Occipital lobe (tissue), 2 donors: Measurements from ENCODE around the gene SAMD4B. TPM values are rescaled to one million over a fixed set of nuclear protein-coding genes. Genes with fewer than 3 reads are reported as not detected.
"Not testable (repeated sequence)": the region's sequence is repeated elsewhere in the genome, so short reads cannot be mapped to it uniquely, and the experiment has no call there.

Source experiments
- DNase-seq: peaks from one replicate; lab custom pipeline; 2025; lab: John Stamatoyannopoulos, UW
- total RNA-seq: library from RNA; depleted of rRNA; stranded (reverse); fragments of >200 nt; gene quantifications from one replicate; pipeline ENCODE4 v1.2.3, GENCODE V29; 2014

The SAMD4B gene
- total RNA-seq, 1 donor from 2014 or later, result 18.7 TPM

GRCh38 chr19:39335168-39335548 lies 7.1 kb upstream of the SAMD4B start:
- no peak for DNase-seq

- no peak for DNase-seq
Observed at GRCh38 chr19:39336483-39336882, 5.7 kb upstream of the SAMD4B start.

- DNase-seq, result no peak
Observed at GRCh38 chr19:39339674-39340073, 2.5 kb upstream of the SAMD4B start.

DNA sequence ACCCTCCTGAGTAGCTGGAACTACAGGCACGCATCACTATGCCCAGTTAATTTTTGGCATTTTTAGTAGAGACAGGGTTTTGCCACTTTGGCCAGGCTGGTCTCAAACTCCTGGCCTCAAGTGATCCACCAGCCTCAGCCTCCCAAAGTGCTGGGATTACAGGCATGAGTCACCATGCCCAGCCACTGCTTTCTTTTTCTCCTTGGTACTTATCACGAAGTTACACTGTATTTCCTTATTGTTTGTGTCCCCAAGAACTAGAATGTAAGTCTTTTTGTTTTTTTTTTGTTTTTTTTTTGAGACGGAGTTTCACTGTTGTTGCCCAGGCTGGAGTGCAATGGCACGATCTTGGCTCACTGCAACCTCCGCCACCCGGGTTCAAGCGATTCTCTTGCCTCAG lies 2.1 kb upstream of the SAMD4B start:
- DNase-seq, result not testable (repeated sequence)

GRCh38 chr19:39341129-39341718 lies 997 bp upstream of the SAMD4B start:
- DNase-seq, result peak; percentile 48

- DNase-seq, result no peak
Observed at GRCh38 chr19:39342647-39343305, 555 bp downstream of the SAMD4B start.

DNA sequence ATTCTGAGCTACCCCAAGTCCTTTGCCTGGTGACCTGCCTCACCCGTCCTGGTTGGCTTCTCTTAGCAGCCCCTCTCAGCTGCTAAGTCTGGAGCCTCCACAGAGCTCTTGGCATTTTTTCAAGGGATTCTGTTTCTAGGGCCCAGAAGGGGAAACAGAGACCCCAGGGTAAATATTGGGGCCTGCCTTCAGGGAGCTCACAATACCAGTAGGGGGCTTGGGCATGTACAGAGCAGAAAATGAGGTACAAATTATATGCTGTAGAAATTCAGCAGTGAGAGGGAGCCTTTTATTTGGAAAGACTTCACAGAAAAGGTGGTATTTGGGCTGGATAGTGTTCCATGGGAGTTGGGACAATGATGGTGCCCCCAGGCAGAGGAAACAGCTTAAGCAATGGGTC lies 3.7 kb downstream of the SAMD4B start:
- DNase-seq, result no peak

GRCh38 chr19:39347332-39348164 lies 5.3 kb downstream of the SAMD4B start:
- DNase-seq, result no peak

GRCh38 chr19:39349326-39349725 lies 7.1 kb downstream of the SAMD4B start:
- DNase-seq, result no peak

DNA sequence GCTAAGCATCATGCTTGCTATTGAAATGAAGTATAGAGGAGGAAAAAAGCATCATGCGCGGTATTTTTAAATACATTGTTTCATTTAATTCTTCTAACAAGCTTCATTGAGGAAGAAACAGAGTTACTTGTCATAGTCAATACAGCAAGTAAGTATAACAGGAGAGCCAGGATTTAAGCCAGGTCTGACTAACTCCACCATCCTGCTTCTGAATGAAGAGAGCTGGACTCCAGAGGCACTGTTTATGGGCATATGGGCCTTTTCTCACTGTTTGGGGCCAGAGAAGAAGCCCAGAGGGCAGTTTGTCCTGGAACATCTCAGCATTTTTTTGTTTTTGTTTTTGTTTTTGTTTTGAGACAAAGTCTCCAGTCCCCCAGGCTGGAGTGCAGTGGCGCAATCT lies 7.9 kb downstream of the SAMD4B start:
- no peak for DNase-seq

DNA sequence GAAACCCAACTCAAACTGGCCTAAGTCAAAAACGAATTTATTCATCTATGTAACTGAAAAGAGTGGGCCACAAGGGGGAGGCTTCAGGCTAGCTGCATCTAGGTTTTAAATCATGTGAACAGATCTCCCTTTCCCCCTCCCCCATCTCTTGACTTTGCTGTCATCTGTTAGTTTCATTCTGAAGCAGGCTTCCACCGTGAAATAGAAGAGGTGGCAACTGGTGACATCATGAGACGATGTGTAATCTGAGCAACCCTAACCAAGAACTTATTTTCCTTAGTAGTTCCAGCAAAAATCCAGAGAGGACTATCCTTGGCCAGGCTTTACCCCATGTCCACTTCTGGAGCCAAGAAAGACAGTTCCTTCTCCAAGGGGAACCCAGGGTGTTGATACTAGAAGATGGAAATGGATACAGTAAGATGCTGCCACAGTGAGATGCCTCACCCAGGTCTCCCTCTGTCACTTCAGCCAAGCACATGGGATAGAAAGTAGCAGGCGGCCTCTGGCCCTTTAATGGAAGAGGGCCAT lies 9.4 kb downstream of the SAMD4B start:
- DNase-seq, result no peak

DNA sequence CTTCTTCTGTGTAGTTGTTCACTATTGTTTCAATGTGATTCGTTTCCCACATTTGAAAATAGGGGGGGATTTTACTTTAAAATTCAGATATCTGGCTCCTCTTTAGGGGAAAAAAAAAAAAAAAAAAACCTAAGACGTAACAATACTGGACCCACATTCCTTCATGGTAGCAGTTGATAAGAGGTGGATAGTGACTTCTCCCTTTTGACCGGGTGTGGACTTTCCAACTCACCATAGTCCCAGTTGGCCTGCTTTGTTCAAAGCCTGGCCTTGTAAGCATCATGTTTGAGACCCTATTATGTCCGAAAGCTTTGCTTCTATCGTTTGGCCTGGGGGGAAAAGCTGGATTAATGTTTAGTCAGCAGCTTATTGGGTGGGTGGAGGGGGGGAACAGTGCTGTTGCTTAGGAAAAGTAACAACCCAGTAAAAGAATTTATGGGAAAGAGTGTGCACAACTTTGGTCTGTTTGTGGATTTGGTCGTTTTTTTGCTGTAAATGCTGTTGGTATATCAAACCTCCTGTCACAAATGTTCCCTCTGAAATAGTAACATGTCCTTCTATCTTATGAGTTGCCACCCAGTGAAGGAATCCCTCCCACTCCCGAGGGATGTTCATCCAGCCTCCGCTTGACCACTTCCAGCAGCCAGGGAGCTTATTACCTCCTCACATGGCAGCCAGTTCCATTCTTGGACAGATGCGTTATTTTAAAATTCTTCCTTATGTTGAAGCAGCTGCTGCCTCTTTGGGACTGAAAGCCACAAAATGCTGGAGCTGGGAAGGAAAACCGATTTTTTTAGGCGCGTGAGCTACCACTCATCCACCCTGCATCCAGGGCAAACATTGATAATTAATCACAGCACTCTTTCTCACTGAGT lies 10.4 kb downstream of the SAMD4B start:
- peak; percentile 47 for DNase-seq

DNA sequence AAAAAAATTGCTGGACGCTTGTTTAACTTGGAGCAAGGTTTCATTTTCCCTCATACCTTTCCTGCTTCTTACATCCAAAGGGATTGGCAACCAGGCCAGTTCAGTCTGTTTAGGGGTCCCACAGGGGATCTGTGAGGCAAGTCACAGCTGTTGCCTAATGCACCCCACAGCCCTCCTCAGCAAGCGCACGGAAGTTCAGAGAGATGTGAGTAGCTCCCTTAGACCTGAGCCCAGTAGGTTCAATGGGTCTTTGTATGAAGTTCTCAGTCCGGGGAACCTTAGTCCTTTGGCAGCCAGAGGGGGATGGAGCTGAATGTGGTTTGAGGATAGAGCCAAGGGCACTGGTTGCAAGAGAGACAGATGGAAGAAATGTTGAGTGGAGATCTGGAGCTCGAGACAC lies 13.0 kb downstream of the SAMD4B start:
- DNase-seq, result no peak

DNA sequence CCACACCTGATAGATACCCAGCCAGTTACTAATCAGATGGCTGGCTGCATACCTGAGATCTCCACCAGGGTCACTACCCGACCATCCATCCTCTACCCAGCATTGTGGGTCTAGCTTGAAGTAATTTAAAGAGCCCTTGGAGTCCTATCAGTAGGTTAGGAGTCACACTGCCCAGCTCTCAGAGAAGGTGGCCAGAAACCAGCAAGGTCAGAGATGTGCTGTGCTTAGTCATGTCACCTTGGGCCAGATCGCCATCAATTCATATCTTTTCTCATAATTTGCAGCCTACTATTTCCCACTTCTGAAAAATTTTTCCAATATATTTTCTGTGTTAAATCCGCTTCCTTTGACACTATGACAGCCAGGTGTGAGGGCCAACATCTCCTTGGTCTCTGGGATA lies 13.9 kb downstream of the SAMD4B start:
- DNase-seq, result no peak

GRCh38 chr19:39356647-39357046 lies 14.4 kb downstream of the SAMD4B start:
- no peak for DNase-seq

GRCh38 chr19:39359026-39359425 lies 16.8 kb downstream of the SAMD4B start:
- no peak for DNase-seq

DNA sequence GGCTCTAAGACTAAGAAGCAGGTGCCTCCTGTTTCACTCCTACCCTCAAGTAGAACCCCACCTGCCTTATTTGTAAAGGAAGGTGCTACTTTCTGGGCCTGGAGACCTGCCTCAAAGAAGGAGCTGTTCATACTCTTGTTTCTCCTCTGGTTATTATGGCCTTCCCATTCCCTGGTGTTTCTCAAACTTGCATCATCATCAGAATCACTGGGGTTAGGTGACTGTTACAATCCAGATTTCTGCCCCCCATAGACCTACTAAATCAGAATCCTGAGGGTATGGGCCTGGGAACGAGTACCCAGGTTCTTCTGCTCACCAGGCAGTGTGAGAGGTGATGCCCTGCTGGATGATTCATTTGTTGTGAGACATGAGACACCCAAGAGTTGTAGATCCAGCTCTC lies 18.4 kb downstream of the SAMD4B start:
- DNase-seq, result no peak

DNA sequence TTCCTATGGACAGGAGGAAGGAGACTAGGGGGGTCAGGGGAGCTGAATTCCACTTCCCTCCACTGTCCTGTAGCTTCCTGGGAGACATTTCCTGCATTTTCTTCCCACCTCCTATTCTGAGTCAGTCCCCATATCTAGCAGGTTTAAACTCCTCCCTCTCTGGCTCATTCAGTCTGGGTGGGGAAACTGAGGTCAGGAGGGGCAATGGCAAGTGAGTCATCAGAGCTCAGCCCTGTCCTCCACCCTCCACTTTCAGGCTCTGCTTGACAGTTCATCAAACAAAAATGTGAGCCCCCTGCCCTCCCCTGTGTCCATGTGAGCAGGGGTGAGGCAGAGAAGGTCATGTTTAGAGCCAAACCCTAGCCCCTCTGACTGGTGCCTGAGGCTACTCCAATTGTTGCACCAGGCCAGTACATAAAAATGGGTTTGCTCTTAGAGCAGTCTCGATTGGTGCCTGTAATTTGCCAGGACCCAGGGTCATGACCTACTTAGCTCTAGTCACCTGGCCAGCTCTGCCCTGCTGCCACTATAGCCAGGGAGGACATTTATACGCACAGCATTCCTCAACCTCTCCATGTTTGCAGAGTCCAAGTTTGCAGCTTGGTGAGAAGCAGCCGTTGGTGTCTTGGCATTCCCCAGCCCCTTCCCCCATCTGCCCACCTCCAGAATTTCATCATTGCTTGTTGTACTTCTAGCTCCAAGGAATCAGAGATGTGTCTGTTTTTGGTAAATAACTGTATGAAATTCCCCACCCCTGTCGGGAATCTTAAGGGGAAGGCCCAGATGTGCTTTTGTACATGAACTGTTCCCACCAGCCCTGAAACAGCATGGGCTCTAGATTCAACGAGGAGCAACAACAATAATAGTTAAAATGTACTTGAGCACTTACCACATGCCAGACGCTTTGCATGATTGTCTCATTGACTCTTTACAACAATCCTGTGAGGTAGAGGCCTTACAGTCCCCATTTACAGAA lies 20.7 kb downstream of the SAMD4B start:
- no peak for DNase-seq

DNA sequence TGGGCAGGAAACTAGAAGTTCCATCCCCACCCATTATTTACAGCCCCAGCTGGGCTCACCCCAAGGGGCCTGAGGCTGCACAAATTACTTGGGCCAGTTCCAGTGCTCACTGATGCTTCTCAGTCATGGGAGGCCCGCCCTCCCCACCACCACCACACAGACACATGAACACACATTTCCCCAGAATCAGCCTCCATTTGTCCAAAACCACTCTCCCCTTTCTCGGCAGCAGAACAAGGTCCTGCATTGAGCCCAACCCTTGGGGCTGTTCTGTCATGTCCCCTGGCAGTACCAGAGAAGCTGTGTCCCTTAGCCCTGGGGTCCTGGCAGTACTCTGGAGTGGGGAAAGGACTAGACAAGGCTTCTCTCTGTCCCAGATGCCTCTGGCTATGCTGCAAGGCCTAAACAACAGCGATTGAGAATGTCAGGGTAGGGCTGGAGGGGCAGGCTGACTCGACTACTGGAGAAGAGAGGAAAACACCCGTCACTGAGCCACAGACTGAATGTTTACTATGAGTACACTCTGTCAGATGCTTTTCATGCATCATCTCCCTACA lies 21.8 kb downstream of the SAMD4B start:
- DNase-seq, result peak; percentile 80

GRCh38 chr19:39365531-39365930 lies 23.3 kb downstream of the SAMD4B start:
- DNase-seq, result no peak
